Right lobe of liver (tissue), 6 donors: ENCODE measurements around the gene GMDS. TPM values are rescaled to one million over a fixed set of nuclear protein-coding genes. Genes with fewer than 3 reads are reported as not detected.

ENCODE experiments used
- ATAC-seq, 4 donors: fragments of 200-7000 bp; cut with Tn5 transposase; one replicate each; pipeline ENCODE4 v1.9.1; 2020; ENCODE audit warnings: mild to moderate bottlenecking in 4 of 4, moderate library complexity in 4 of 4
- DNase-seq, 3 donors: peaks; one replicate each; pipeline ENCODE4 v3.0.0-alpha.2; 2020
- H3K27ac ChIP-seq, 3 donors: fragments of 200-600 bp; one replicate each; pipeline ENCODE4 v1.8.0; 2022
- H3K27me3 ChIP-seq, 2 donors: fragments of 200-600 bp; one replicate each; pipeline ENCODE4 v1.8.0; 2022
- H3K36me3 ChIP-seq, 4 donors: fragments of 200-600 bp; sonication (generic) in 1 of 4; one replicate each; pipeline versions ENCODE4 v1.5.1 to v1.8.0; 2017 to 2022; ENCODE audit warnings: control low read depth in 1 of 4
- H3K4me1 ChIP-seq, 4 donors: fragments of 200-600 bp; sonication (generic) in 1 of 4; one replicate each; pipeline versions ENCODE4 v1.5.1 to v1.8.0; 2017 to 2022; ENCODE audit warnings: control low read depth in 1 of 4
- H3K4me3 ChIP-seq, 3 donors: fragments of 200-600 bp; one replicate each; pipeline ENCODE4 v1.8.0; 2022
- H3K9me3 ChIP-seq, 4 donors: fragments of 200-600 bp; sonication (generic) in 1 of 4; one replicate each; pipeline versions ENCODE4 v1.5.1 to v1.8.0; 2017 to 2022; ENCODE audit warnings: control low read depth in 1 of 4
- CTCF ChIP-seq, 4 donors: fragments of 200-600 bp in 3 of 4; fragments of 450-650 bp in 1 of 4; IDR thresholded peaks; one replicate each; pipeline versions ENCODE4 v1.5.1 to v1.8.0; 2016 to 2022; ENCODE audit warnings: antibody characterized with exemption in 4 of 4, mild to moderate bottlenecking in 2 of 4
- POLR2A ChIP-seq: fragments of 450-650 bp; IDR thresholded peaks from one replicate; pipeline ENCODE4 v1.6.1; 2017; ENCODE audit warnings: antibody characterized with exemption, mild to moderate bottlenecking
- WGBS: methylation state at CpG from one replicate; pipeline ENCODE4 v1.1.6; 2018; ENCODE audit warnings: low coverage, low lambda C conversion rate; ENCODE audit not compliant: insufficient coverage; ENCODE audit errors: missing lambda C conversion rate; 5-methylcytosine and 5-hydroxymethylcytosine counted together
- intact Hi-C, 2 donors: fragments of 100-400 bp; cut with DNase I; formaldehyde crosslinking; loops; one replicate each; pipeline versions ENCODE4 v1.11.2 to v1.14.1; 2022
- total RNA-seq, 6 experiments: library from RNA; depleted of rRNA in 2 of 6; stranded (reverse); fragments of >200 nt in 2 of 6; fragmentation: NEBNext Ultra II Directional in 3 of 6; extraction: Animal tissue kit (Norgen Biotek cat#: 25700) in 3 of 6; gene quantifications; one replicate each; pipeline versions ENCODE4 v1.1.0 to v1.2.4, GENCODE V29; 2016 to 2023
- donor health status: DM: no; HTN: yes; CAD: no.
- donor health status: DM: no; HTN: no; CAD: no.
- donor health status: DM: no; HTN: no; CAD: no.
- donor health status: DM: no; HTN: yes; CAD: no.
- donor health status: DM: no; HTN: yes; CAD: no.

The GMDS gene
- total RNA-seq, 6 experiments from 2014 or later = 15.9 to 34.4 (median 23.4) TPM

- TF ChIP-seq CTCF (IDR thresholded peaks at IDR 0.05) (no peak), POLR2A (no peak)
- intact Hi-C loops = no loop called here
- H3K4me3 ChIP-seq = no peak overlapping the region
- H3K9me3 ChIP-seq = no peaks in the 10 kb centered on the region
- 53% methylated on average over 5 of the region's 14 CpGs for WGBS
- H3K27ac ChIP-seq = no peak overlapping the region
- no peak for ATAC-seq
- DNase-seq = no peak
- H3K27me3 ChIP-seq = no peaks in the 10 kb centered on the region
- no peaks in the 10 kb centered on the region for H3K36me3 ChIP-seq
- no peaks in the 10 kb centered on the region for H3K4me1 ChIP-seq
These were observed 660.3 kb downstream of the GMDS start for GRCh38 chr6:1584996-1585668.

- H3K4me1 ChIP-seq = no peaks in the 10 kb centered on the region
- TF ChIP-seq POLR2A = no peak
- DNase-seq (no peak), ATAC-seq (no peak)
- H3K4me3 ChIP-seq = no peak overlapping the region
- intact Hi-C loops = no loop called here
- 68% methylated on average over 5 of the region's 5 CpGs for WGBS
- H3K36me3 ChIP-seq = no peaks in the 10 kb centered on the region
- H3K27me3 ChIP-seq = no peaks in the 10 kb centered on the region
- H3K9me3 ChIP-seq = no peaks in the 10 kb centered on the region
- H3K27ac ChIP-seq = no peak overlapping the region
These were observed 661.3 kb downstream of the GMDS start for GRCh38 chr6:1584146-1584545.

DNA sequence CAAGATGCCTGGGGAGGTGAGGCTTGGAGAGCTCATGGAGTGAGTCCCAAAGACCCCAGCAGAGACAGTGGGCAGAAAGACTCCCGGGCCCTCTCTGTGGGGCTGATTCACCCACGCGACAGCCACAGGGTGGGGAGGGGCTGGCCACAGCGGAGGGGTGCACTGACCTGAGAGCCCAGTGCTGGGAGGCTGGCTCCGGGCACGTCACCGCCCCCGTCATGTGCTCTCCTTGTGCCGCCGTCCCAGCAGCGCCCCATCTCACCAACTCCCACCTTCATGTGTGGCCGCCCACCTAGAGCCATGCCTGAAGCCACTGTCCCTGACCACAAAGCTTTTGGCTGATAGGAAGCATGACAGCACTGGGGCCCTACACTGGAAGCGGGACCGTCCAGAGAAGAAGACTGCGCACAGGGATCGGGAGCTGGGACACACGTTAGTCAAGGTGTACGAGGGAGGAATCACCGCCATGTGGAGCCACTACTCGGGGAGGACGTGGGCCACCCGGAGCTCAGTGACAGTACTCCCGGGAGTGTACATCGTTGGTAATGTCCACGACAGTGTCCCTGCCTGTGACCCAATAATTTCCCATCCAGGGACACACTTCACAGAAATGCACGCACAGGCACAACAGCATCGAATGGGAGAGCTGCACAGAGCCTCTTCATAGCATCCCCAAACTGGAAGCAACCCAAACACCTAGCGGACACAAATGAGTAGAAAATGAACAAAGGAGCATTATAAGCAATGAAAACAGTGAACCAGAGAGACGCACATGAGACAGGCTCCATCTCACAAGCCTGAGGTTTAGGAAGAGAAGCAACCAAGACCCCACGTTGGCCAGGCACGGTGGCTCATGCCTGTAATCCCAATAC is 664.0 kb downstream of the GMDS start:
- Histone ChIP-seq H3K4me1 (no peaks in the 10 kb centered on the region), H3K27me3 (no peaks in the 10 kb centered on the region), H3K4me3 (no peak overlapping the region), H3K27ac (no peak overlapping the region), H3K9me3 (no peaks in the 10 kb centered on the region), H3K36me3 (no peaks in the 10 kb centered on the region)
- no peak for TF ChIP-seq CTCF (IDR thresholded peaks at IDR 0.05)
- no peak for TF ChIP-seq POLR2A
- ATAC-seq = peak in 1 of 4 donors; percentile 35
- WGBS = 75% methylated on average over 13 of the region's 31 CpGs
- no peak for DNase-seq
- intact Hi-C loops = no loop called here

GRCh38 chr6:1580585-1580984 is 664.8 kb downstream of the GMDS start:
- no peak for ATAC-seq

More at GRCh38 chr6:1580585-1580984, 664.8 kb downstream of the GMDS start:
- no peaks in the 10 kb centered on the region for H3K9me3 ChIP-seq
- DNase-seq = no peak
- WGBS = 46% methylated on average over 6 of the region's 9 CpGs
- no peaks in the 10 kb centered on the region for H3K4me1 ChIP-seq
- TF ChIP-seq POLR2A (no peak), CTCF (IDR thresholded peaks at IDR 0.05) (no peak)
- H3K4me3 ChIP-seq = no peak overlapping the region
- no peak overlapping the region for H3K27ac ChIP-seq
- intact Hi-C loops = no loop called here
- H3K36me3 ChIP-seq = no peaks in the 10 kb centered on the region
- no peaks in the 10 kb centered on the region for H3K27me3 ChIP-seq
